Activated CD4-positive, alpha-beta T cell treated with anti-CD3 and anti-CD28 coated beads, Interleukin-2, amount 10 ng/mL, durations not matched to agents 7 days and 5 days (primary cell): ENCODE data around the gene MYLK2. TPM values are rescaled to one million over a fixed set of nuclear protein-coding genes. Genes with fewer than 3 reads are reported as not detected.

Experiments used
- CTCF ChIA-PET: fragments of 350-600 bp; sonication (Branson Sonifier 250); formaldehyde crosslinking; loops from one replicate; lab custom pipeline; 2021; ENCODE audit warnings: antibody characterized with exemption; lab: Charles Lee
- POLR2A ChIA-PET: fragments of 350-600 bp; sonication (Branson Sonifier 250); formaldehyde crosslinking; loops from one replicate; lab custom pipeline; 2021; ENCODE audit warnings: antibody characterized with exemption; lab: Charles Lee
- DNase-seq: peaks from one replicate; pipeline ENCODE4 v3.0.0-alpha.2; 2020
- H3K27ac Mint-ChIP-seq: one replicate; pipeline ENCODE4 v1.8.0; 2021; ENCODE audit warnings: mild to moderate bottlenecking, moderate library complexity, mixed read lengths
- H3K27me3 Mint-ChIP-seq: one replicate; pipeline ENCODE4 v1.8.0; 2021; ENCODE audit warnings: mixed read lengths
- H3K36me3 Mint-ChIP-seq: one replicate; pipeline ENCODE4 v1.8.0; 2021; ENCODE audit warnings: low read depth, mixed read lengths
- H3K4me1 Mint-ChIP-seq: one replicate; pipeline ENCODE4 v1.8.0; 2021; ENCODE audit warnings: mixed read lengths
- H3K4me3 Mint-ChIP-seq: one replicate; pipeline ENCODE4 v1.8.0; 2021; ENCODE audit warnings: mild to moderate bottlenecking, moderate library complexity, mixed read lengths
- H3K9me3 Mint-ChIP-seq: one replicate; pipeline ENCODE4 v1.8.0; 2021; ENCODE audit warnings: mixed read lengths
- total RNA-seq, 2 experiments: library from RNA; stranded (reverse); gene quantifications; one replicate each; pipeline ENCODE4 v1.2.3, GENCODE V29; 2021

Gene MYLK2
- total RNA-seq, 2 experiments from 2014 or later: 0.52 to 0.87 TPM

- Mint-ChIP-seq H3K9me3 (no peaks in the 10 kb centered on the region), H3K36me3 (no peaks in the 10 kb centered on the region), H3K27ac (no peak overlapping the region), H3K4me3 (no peak overlapping the region), H3K4me1 (no peaks in the 10 kb centered on the region), H3K27me3 (peaks cover 10% of the 10 kb centered on the region)
- ChIA-PET CTCF (interaction anchor here (0.9 to 2.1 kb wide), 3 partner anchors 12 to 183 kb away, joined by 3 to 5 read pairs (median 3); no protein-coding TSS in a partner anchor), POLR2A (no interaction called here)
- DNase-seq: no peak
Observed at GRCh38 chr20:31849306-31849930, 30.3 kb downstream of the MYLK2 start.

- no peaks in the 10 kb centered on the region for H3K9me3 Mint-ChIP-seq
- no peak for DNase-seq
- H3K27ac Mint-ChIP-seq: no peak overlapping the region
- H3K4me1 Mint-ChIP-seq: no peaks in the 10 kb centered on the region
- ChIA-PET CTCF (interaction anchor here (1.0 to 2.9 kb wide), 7 partner anchors 14 to 181 kb away, joined by 3 to 12 read pairs (median 5); partner anchors contain the start of genes MYLK2 and PDRG1), POLR2A (no interaction called here)
- H3K27me3 Mint-ChIP-seq: peaks cover 10% of the 10 kb centered on the region
- no peaks in the 10 kb centered on the region for H3K36me3 Mint-ChIP-seq
- no peak overlapping the region for H3K4me3 Mint-ChIP-seq
Observed at GRCh38 chr20:31851240-31851955, 32.2 kb downstream of the MYLK2 start.

- ChIA-PET POLR2A (no interaction called here), CTCF (interaction anchor here (0.9 to 3.9 kb wide), 10 partner anchors 29 to 671 kb away, joined by 3 to 12 read pairs (median 6); partner anchors contain the start of genes MYLK2 and PDRG1)
- Mint-ChIP-seq H3K36me3 (no peaks in the 10 kb centered on the region), H3K27me3 (peaks cover 14% of the 10 kb centered on the region), H3K27ac (no peak overlapping the region), H3K4me3 (no peak overlapping the region), H3K9me3 (no peaks in the 10 kb centered on the region), H3K4me1 (peaks cover 4% of the 10 kb centered on the region)
- no peak for DNase-seq
Observed at GRCh38 chr20:31853481-31853880, 34.3 kb downstream of the MYLK2 start.

- no peak overlapping the region for H3K4me3 Mint-ChIP-seq
- POLR2A ChIA-PET: no interaction called here
- peaks cover 12% of the 10 kb centered on the region for H3K4me1 Mint-ChIP-seq
- H3K27ac Mint-ChIP-seq: no peak overlapping the region
- H3K27me3 Mint-ChIP-seq: peaks cover 22% of the 10 kb centered on the region
- no peaks in the 10 kb centered on the region for H3K36me3 Mint-ChIP-seq
- DNase-seq: no peak
- CTCF ChIA-PET: interaction anchor here (0.8 to 3.9 kb wide), 5 partner anchors 10 to 174 kb away, joined by 3 to 11 read pairs (median 4); partner anchors contain the start of gene PDRG1
- H3K9me3 Mint-ChIP-seq: no peaks in the 10 kb centered on the region
Observed at GRCh38 chr20:31856516-31856915, 37.4 kb downstream of the MYLK2 start.

- peaks cover 28% of the 10 kb centered on the region for H3K27me3 Mint-ChIP-seq
- H3K27ac Mint-ChIP-seq: no peak overlapping the region
- ChIA-PET CTCF (interaction anchor here (1.1 kb wide), 1 partner anchor 11 kb away, joined by 3 read pairs; no protein-coding TSS in a partner anchor), POLR2A (no interaction called here)
- no peak overlapping the region for H3K4me3 Mint-ChIP-seq
- peaks cover 17% of the 10 kb centered on the region for H3K4me1 Mint-ChIP-seq
- no peaks in the 10 kb centered on the region for H3K9me3 Mint-ChIP-seq
- H3K36me3 Mint-ChIP-seq: no peaks in the 10 kb centered on the region
- DNase-seq: peak; percentile 44
Observed at GRCh38 chr20:31857861-31858759, 39.0 kb downstream of the MYLK2 start.

GRCh38 chr20:31858760-31859083 lies 39.6 kb downstream of the MYLK2 start:
- Mint-ChIP-seq H3K27me3 (peaks cover 31% of the 10 kb centered on the region), H3K9me3 (no peaks in the 10 kb centered on the region), H3K4me1 (peaks cover 17% of the 10 kb centered on the region), H3K27ac (no peak overlapping the region), H3K36me3 (no peaks in the 10 kb centered on the region), H3K4me3 (no peak overlapping the region)
- no peak for DNase-seq
- POLR2A ChIA-PET: no interaction called here
- CTCF ChIA-PET: interaction anchor here (0.7 to 1.1 kb wide), 3 partner anchors 12 to 650 kb away, joined by 3 to 6 read pairs (median 4); partner anchors contain the start of gene PDRG1

GRCh38 chr20:31859266-31859997 lies 40.3 kb downstream of the MYLK2 start:
- ChIA-PET CTCF (interaction anchor here (0.7 to 1.6 kb wide), 7 partner anchors 13 to 650 kb away, joined by 3 to 6 read pairs (median 3); partner anchors contain the start of gene PDRG1), POLR2A (no interaction called here)
- Mint-ChIP-seq H3K27ac (no peak overlapping the region), H3K4me3 (no peak overlapping the region), H3K4me1 (peaks cover 17% of the 10 kb centered on the region), H3K9me3 (no peaks in the 10 kb centered on the region), H3K27me3 (peaks cover 33% of the 10 kb centered on the region), H3K36me3 (no peaks in the 10 kb centered on the region)
- no peak for DNase-seq

GRCh38 chr20:31859998-31860380 lies 40.8 kb downstream of the MYLK2 start:
- H3K36me3 Mint-ChIP-seq: no peaks in the 10 kb centered on the region
- peaks cover 17% of the 10 kb centered on the region for H3K4me1 Mint-ChIP-seq
- DNase-seq: no peak
- H3K9me3 Mint-ChIP-seq: no peaks in the 10 kb centered on the region
- peaks cover 33% of the 10 kb centered on the region for H3K27me3 Mint-ChIP-seq
- H3K27ac Mint-ChIP-seq: no peak overlapping the region
- ChIA-PET CTCF (interaction anchor here (0.9 to 1.6 kb wide), 4 partner anchors 13 to 172 kb away, joined by 3 to 5 read pairs (median 3); no protein-coding TSS in a partner anchor), POLR2A (no interaction called here)
- H3K4me3 Mint-ChIP-seq: no peak overlapping the region

- no peak overlapping the region for H3K4me3 Mint-ChIP-seq
- peaks cover 35% of the 10 kb centered on the region for H3K27me3 Mint-ChIP-seq
- H3K36me3 Mint-ChIP-seq: no peaks in the 10 kb centered on the region
Observed at GRCh38 chr20:31860390-31861134, 41.4 kb downstream of the MYLK2 start.

GRCh38 chr20:31861135-31861384 lies 41.9 kb downstream of the MYLK2 start:
- DNase-seq: no peak
- POLR2A ChIA-PET: no interaction called here
- Mint-ChIP-seq H3K27me3 (peaks cover 35% of the 10 kb centered on the region), H3K9me3 (no peaks in the 10 kb centered on the region), H3K36me3 (no peaks in the 10 kb centered on the region), H3K27ac (no peak overlapping the region), H3K4me3 (no peak overlapping the region), H3K4me1 (peaks cover 17% of the 10 kb centered on the region)
- CTCF ChIA-PET: interaction anchor here (1.2 kb wide), 1 partner anchor 156 kb away, joined by 3 read pairs; no protein-coding TSS in a partner anchor

More at GRCh38 chr20:31860390-31861134, 41.4 kb downstream of the MYLK2 start:
- no peak overlapping the region for H3K27ac Mint-ChIP-seq
- H3K4me1 Mint-ChIP-seq: peaks cover 17% of the 10 kb centered on the region
- POLR2A ChIA-PET: no interaction called here
- H3K9me3 Mint-ChIP-seq: no peaks in the 10 kb centered on the region
- DNase-seq: no peak
- CTCF ChIA-PET: interaction anchor here (0.9 to 1.6 kb wide), 4 partner anchors 14 to 171 kb away, joined by 3 to 5 read pairs (median 3); no protein-coding TSS in a partner anchor

GRCh38 chr20:31861385-31862156 lies 42.4 kb downstream of the MYLK2 start:
- POLR2A ChIA-PET: no interaction called here
- H3K4me1 Mint-ChIP-seq: peaks cover 17% of the 10 kb centered on the region
- H3K36me3 Mint-ChIP-seq: no peaks in the 10 kb centered on the region
- peak; percentile 67 for DNase-seq
- CTCF ChIA-PET: no interaction called here
- peak overlapping the region; percentile 41 for H3K4me3 Mint-ChIP-seq
- H3K27me3 Mint-ChIP-seq: peaks cover 35% of the 10 kb centered on the region
- H3K27ac Mint-ChIP-seq: peak overlapping the region; percentile 42
- no peaks in the 10 kb centered on the region for H3K9me3 Mint-ChIP-seq
